GM21447 (cell line): ENCODE data around the gene DPF1.
"Not testable (repeated sequence)": the region's sequence is repeated elsewhere in the genome, so short reads cannot be mapped to it uniquely, and the experiment has no call there.

ENCODE experiments used
- ATAC-seq: cut with Tn5 transposase; IDR thresholded peaks from one replicate; pipeline ENCODE4 v1.9.1; 2021; ENCODE audit not compliant: unreplicated experiment

Gene DPF1

GRCh38 chr19:38250821-38251563, 27.0 kb upstream of the DPF1 start:
- no peak for ATAC-seq

GRCh38 chr19:38250428-38250820, 26.4 kb upstream of the DPF1 start:
- ATAC-seq: no peak

DNA sequence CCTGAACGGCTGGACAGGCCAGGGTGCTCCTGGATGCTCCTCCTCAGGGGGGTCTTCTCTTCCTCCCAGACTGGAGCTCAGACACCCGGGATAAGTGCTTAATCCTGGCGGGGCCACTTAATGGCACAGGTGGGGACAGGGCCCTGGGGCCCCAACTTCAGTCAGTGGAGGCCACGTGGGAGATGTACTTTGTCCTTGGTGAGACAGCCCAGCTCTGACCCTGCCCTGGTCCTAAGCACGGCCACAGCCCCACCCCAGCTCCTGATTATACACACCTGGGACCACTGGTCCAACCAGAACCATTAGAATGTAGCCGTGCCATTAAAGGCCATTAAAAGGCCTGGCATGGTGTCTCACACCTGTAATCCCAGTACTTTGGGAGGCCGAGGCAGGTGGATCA, 24.4 kb upstream of the DPF1 start:
- ATAC-seq: no peak

DNA sequence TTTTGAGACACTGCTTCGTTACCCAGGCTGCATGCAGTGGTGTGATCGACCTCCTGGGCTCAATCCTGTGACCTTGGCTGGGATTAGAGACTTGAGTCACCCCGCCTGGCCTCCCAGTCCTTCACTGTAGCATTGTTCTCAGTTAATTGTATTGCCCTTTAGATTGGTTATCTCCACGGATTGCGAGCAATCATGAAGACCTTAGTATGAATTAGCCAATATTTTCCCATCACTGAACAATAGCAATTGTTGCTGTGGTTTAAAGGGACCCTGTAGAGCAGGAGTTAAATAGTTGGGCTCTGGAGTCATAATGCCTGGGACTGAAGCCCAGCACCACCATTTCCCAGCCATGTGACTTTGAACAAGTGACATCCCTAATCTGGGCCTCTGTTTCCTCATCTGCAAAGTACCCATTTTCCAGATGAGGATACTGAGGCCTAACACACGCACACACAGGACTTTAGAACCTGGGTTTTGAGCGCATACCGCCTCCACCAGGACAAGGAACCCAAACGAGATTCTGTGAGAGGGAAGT, 23.8 kb upstream of the DPF1 start:
- no peak for ATAC-seq

GRCh38 chr19:38247126-38247525, 23.1 kb upstream of the DPF1 start:
- ATAC-seq: no peak

DNA sequence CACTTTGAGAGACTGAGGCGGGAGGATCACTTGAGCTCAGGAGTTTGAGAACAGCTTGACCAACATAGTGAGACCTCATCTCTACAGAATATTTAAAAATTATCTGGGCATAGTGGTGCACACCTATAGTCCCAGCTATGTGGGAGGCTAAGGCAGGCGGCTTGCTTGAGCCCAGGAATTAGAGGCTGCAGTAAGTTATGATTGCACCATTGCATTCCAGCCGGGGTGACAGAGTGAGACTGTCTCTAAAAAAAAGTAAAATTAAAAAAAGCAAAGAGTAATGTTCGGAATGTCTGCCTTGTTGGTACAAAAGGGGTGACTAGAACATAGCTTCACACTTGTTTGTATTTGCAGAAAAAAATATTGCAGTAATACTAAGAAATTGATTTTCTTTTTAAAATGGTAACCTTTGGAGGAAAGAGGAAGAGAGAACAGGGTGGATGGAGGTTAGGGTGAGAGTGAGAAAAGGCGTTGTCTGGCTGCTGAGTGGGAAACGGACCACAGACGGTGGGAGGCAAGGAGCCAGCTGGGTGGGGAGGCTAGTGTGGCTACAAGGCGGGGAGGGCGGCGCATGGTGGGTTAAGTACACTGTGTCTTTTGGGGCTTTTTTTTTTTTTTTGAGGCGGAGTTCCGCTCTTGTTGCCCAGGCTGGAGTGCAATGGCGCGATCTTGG, 21.9 kb upstream of the DPF1 start:
- ATAC-seq: no peak

GRCh38 chr19:38243279-38243673, 19.3 kb upstream of the DPF1 start:
- no peak for ATAC-seq

DNA sequence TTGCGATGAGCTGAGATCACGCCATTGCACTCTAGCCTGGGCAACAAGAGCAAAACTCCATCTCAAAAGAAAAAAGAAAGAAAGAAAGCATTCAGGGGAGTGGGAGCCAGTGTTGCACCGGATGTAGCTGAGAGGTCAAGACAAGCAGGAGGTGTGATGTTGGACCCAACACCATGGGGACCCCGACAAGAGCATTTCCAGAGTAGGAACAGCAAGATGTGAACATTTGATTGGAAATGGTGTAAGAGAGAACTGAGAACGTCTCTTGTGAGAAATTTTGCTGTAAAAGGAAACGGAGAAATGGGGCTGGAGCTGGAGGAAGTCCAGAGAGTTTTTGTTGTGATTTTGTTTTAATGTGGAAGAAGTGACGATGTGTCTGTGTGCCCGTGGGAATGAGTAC, 15.8 kb upstream of the DPF1 start:
- ATAC-seq: no peak

GRCh38 chr19:38234615-38235014, 10.6 kb upstream of the DPF1 start:
- ATAC-seq: no peak

DNA sequence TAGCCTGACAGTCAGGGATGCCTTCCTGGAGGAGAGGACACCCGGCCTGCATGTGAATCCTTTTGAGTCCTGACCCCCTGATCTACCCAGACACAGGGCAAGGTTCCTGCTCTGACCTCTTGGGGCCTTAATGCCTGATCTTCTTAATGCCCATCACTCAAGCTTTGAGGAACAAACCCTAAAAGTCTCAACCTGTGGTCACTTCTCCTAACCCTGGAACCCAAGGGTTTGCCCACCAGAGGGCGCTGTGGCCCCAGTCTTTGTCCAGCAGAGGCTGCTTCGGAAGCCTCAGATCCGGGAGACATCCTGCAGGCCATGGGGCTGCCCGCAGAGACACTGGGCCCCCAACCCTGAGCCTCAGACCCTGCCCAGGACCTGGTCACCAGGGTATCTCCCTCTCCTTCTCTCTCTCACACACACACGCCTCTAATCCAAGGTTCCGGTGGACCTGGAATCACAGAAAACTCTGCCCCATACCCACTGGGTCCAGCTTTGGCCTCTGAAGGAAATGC, 9.8 kb upstream of the DPF1 start:
- ATAC-seq: no peak

DNA sequence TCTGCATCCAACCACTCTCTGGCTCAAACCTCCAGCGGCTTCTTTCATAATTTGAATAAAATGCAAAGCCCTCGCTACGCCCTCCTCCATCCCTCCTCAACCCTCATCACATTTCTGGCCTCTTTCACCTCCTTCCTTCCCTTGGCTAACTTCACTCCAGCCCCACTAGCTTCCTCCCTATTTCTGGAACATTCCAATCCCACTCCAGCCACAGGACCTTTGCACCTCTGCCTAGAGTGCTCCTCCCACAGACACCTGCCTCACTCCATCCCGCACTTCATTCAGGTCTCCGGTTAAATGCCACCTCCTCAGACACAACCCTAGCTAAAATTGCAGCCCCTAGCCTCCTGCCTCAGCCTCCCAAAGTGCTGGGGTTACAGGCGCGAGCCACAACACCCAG, 7.9 kb upstream of the DPF1 start:
- ATAC-seq: no peak

DNA sequence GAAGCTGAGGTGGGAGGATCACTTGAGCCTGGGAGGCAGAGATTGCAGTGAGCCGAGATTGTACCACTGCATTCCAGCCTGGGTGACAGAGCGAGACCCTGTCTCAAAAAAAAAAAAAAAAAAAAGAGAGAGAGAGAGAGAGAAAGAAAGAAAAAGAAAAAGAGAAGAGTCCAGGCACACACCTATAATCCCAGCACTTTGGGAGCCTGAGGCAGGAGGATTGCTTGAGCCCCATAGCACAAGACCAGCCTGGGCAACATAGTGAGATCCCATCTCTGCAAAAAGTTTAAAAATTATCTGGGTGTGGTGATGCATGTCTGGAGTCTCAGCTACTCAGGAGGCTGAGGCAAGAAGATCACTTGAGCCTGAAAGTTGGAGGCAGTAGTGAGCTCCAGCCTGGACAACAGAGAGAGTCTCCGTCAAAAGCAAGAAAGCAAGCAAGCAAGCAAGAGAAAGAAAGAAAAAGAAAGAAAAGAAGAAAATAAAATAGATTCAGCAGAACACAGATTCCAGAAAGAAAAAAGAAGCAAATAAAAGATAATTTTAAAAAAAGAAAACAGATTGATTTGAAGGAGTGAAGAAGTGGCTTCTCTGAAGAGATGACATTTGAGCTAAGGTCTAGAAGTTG, 6.6 kb upstream of the DPF1 start:
- not testable (repeated sequence) for ATAC-seq

DNA sequence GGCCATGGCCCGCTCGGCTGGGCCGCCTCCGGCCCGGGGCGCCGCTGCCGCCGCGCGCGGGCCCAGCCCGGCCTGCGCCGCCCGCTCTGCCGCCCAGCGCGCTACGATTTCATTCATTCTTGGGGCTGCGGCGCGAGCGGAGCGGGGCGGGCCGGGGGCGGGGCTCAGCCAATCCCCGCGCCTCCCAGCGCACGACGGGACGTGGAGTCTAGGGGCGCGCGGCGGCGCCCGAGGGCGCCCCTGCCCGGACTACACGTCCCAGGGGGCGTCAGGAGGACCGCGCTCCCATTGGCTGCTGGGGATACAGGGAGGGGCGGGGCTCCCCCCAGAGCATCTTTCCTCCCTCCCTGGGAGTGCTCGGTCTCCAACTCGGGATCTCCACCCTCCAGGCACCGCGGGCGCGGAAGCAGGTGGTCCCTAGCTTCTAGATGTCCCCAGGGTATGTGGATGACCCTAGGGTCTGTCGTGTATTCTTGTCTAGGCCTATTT, 5.6 kb upstream of the DPF1 start:
- no peak for ATAC-seq

DNA sequence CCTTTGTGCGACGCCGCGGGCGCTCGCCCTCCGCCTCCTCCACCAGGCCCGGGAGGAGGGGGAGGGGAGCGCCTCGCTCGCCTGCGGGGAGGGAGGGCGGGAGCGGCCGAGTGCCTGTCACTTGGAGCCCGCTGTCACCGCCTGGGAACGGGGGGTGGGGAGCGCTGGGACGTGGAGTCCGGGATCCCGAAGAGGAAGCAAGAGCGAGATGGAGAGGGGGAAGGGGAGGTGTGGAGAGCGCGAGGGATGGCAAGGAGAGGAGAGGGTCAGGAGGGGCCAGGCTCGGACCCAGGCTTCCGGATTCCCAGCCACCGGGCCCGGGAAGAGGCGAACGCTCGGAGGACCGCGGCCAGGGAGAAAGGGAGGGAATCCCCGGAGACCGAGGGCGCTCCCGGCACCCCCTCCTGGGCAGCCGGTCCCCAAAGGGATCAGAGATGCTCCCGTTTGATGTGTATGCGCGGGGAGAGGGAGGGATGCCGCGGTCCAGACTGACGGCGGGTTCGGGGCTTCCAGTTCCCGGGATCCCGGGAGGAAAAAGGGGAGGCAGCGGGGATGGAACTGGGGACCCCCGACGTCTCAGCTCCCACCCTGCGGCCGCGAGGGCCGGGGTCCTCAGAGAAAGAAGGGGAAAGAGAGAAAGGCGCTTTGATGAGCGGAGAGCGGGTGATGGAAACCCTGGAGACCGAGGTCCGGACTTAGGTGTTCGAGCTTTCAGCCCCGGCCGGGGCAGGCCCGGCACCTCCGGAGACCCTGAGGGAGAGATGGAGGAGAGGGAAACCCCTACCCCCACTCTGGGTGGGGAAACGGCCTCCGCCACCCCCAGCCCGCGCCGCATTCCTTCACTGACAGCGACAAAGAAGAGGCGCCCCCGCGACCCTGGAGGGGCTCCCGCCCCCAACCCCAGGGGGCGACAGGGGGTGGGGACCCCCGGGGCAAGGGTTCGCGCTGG, 4.7 kb upstream of the DPF1 start:
- no peak for ATAC-seq

DNA sequence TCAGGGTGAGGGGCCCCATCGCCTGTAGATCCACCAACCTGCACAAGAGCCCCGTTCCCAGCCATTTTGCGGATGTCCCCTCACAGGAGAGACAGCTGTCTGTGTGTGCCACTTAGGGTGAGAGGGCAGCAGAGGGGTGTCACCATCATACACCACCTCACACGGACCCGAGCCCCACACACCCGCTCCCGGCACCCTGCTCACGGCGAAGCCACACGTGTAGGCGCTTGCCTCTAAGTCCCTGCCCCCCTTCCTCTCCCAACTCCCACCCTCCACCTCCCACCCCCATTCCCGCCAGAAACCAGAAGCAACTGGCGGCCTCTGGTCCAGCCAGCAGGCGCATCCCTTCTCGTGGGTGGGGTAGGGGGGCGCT, 4.0 kb upstream of the DPF1 start:
- ATAC-seq: no peak

GRCh38 chr19:38227287-38228004, 3.4 kb upstream of the DPF1 start:
- ATAC-seq: no peak

- not testable (repeated sequence) for ATAC-seq
Measured at GRCh38 chr19:38224863-38225218, 819 bp upstream of the DPF1 start.

DNA sequence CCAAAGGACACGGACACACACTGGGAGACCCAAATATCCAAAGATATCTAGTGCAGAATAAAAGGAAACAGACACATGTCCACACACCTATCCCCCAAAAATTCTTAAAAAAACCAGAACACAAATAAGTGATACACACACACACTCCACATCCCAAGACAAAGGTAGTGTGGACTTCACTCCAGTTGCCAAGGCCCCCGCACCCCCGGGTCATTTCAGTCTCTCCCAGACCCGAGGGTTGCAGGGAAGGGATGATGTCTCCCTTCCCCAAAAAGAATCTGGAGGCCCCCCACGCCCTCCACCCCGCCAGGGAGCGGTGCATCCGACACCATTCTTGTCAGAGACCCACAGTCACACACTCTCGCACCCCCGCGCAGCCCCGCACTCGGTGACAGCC, 407 bp downstream of the DPF1 start:
- ATAC-seq: no peak

DNA sequence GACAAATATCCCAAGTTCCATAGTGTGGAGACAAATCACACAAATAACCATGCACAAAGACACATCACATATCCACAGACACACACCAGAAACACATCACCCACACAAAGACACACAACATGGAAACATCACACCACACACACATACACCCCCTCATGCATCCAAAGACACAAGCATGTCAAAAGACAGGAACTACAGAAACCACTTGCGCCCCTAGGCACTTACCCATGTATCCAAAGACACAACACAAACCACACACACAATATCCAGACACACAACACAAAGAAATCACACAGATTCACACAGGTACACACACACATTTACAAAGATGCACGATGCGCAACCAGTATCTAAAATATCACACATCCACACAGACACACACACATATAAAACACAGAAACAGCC, 901 bp downstream of the DPF1 start:
- ATAC-seq: no peak
